Mesenchymal stem cell (in vitro differentiated cells and primary cell): ENCODE results near the gene AIFM1.

ENCODE experiments used
- DNase-seq: peaks from one replicate; pipeline ENCODE4 v3.0.0-alpha.2; 2013
- H2AFZ ChIP-seq: one replicate; pipeline ENCODE4 v1.6.1; 2013; ENCODE audit warnings: low read depth, mild to moderate bottlenecking, control low read depth, inconsistent platforms, low read length, moderate library complexity
- H2AK5ac ChIP-seq: 2 replicates; pipeline ENCODE4 v1.6.1; 2013; ENCODE audit warnings: low read length, moderate library complexity, mild to moderate bottlenecking, inconsistent platforms; ENCODE audit not compliant: severe bottlenecking
- H2BK120ac ChIP-seq: one replicate; pipeline ENCODE4 v1.6.1; 2013; ENCODE audit warnings: low read depth, mild to moderate bottlenecking, inconsistent platforms, low read length, moderate library complexity
- H2BK12ac ChIP-seq, 2 experiments: one replicate each; pipeline ENCODE4 v1.6.1; 2013; ENCODE audit warnings: inconsistent platforms in 2 of 2, low read length in 2 of 2, mild to moderate bottlenecking in 2 of 2, moderate library complexity in 2 of 2, control low read depth in 1 of 2
- H2BK15ac ChIP-seq: one replicate; pipeline ENCODE4 v1.6.1; 2013; ENCODE audit warnings: mild to moderate bottlenecking, low read depth, inconsistent platforms; ENCODE audit not compliant: poor library complexity, severe bottlenecking
- H2BK5ac ChIP-seq: 2 replicates; pipeline ENCODE4 v1.6.1; 2013; ENCODE audit warnings: low read depth, mild to moderate bottlenecking, low read length, control low read depth, inconsistent platforms; ENCODE audit not compliant: poor library complexity, severe bottlenecking
- H3K14ac ChIP-seq, 2 experiments: one replicate each; pipeline ENCODE4 v1.6.1; 2013; ENCODE audit warnings: inconsistent platforms in 2 of 2, low read length in 2 of 2, control low read depth in 1 of 2, mild to moderate bottlenecking in 1 of 2, moderate library complexity in 1 of 2
- H3K18ac ChIP-seq, 2 experiments: one replicate each; pipeline ENCODE4 v1.6.1; 2013; ENCODE audit warnings: inconsistent platforms in 2 of 2, low read length in 2 of 2, control low read depth in 1 of 2, low read depth in 1 of 2, mild to moderate bottlenecking in 1 of 2
- H3K23ac ChIP-seq, 2 experiments: one replicate each; pipeline ENCODE4 v1.6.1; 2013; ENCODE audit warnings: inconsistent platforms in 2 of 2, low read length in 2 of 2, mild to moderate bottlenecking in 2 of 2, moderate library complexity in 2 of 2, control low read depth in 1 of 2
- H3K27ac ChIP-seq: 2 replicates; pipeline ENCODE4 v1.5.1; 2013; ENCODE audit warnings: mild to moderate bottlenecking, moderate library complexity, low read length, control low read depth, inconsistent platforms; ENCODE audit not compliant: poor library complexity, severe bottlenecking
- H3K27me3 ChIP-seq, 2 experiments: 2 replicates each; pipeline versions ENCODE4 v1.6.1 to v1.7.0; 2013; ENCODE audit warnings: low read length in 2 of 2, mild to moderate bottlenecking in 2 of 2, moderate library complexity in 2 of 2, control low read depth in 1 of 2, inconsistent platforms in 1 of 2; ENCODE audit not compliant: control insufficient read depth in 1 of 2, insufficient read depth in 1 of 2
- H3K36me3 ChIP-seq, 2 experiments: 2 replicates each; pipeline versions ENCODE4 v1.6.1 to v1.7.0; 2013; ENCODE audit warnings: low read length in 2 of 2, control low read depth in 1 of 2, inconsistent platforms in 1 of 2, low read depth in 1 of 2, mild to moderate bottlenecking in 1 of 2; ENCODE audit not compliant: insufficient read depth in 2 of 2, control insufficient read depth in 1 of 2
- H3K4ac ChIP-seq, 2 experiments: one replicate each; pipeline ENCODE4 v1.6.1; 2013; ENCODE audit warnings: inconsistent platforms in 2 of 2, low read length in 2 of 2, mild to moderate bottlenecking in 2 of 2, moderate library complexity in 2 of 2, control low read depth in 1 of 2, low read depth in 1 of 2
- H3K4me1 ChIP-seq: 2 replicates; pipeline ENCODE4 v1.6.1; 2013; ENCODE audit warnings: low read depth, low read length, control low read depth; ENCODE audit not compliant: control insufficient read depth, insufficient read depth
- H3K4me2 ChIP-seq: 2 replicates; pipeline ENCODE4 v1.6.1; 2013; ENCODE audit warnings: low read length, mild to moderate bottlenecking, inconsistent platforms; ENCODE audit not compliant: poor library complexity, severe bottlenecking
- H3K4me3 ChIP-seq, 2 experiments: 2 replicates each; pipeline versions ENCODE4 v1.5.1 to v1.7.0; 2013; ENCODE audit warnings: low read length in 2 of 2, mild to moderate bottlenecking in 2 of 2, control low read depth in 1 of 2, low read depth in 1 of 2; ENCODE audit not compliant: insufficient read depth in 1 of 2
- H3K79me1 ChIP-seq: replicated peaks from 2 replicates; pipeline ENCODE4 v1.6.1; 2013; ENCODE audit warnings: mild to moderate bottlenecking, control low read depth, low read length, inconsistent platforms; ENCODE audit not compliant: poor library complexity, severe bottlenecking
- H3K9ac ChIP-seq: 2 replicates; pipeline ENCODE4 v1.7.0; 2013; ENCODE audit warnings: mild to moderate bottlenecking, low read length, moderate library complexity
- H3K9me3 ChIP-seq: 2 replicates; pipeline ENCODE4 v1.7.0; 2013; ENCODE audit warnings: mild to moderate bottlenecking, low read length; ENCODE audit not compliant: control insufficient read depth
- H4K8ac ChIP-seq: one replicate; pipeline ENCODE4 v1.6.1; 2013; ENCODE audit warnings: inconsistent platforms, mild to moderate bottlenecking, low read length, moderate library complexity
- H4K91ac ChIP-seq: one replicate; pipeline ENCODE4 v1.6.1; 2013; ENCODE audit warnings: mild to moderate bottlenecking, low read length, inconsistent platforms
- WGBS: methylation state at CpG from one replicate; pipeline ENCODE4 v1.1.7; 2013; ENCODE audit warnings: mixed read lengths; 5-methylcytosine and 5-hydroxymethylcytosine counted together

AIFM1 gene

GRCh38 chrX:130083656-130084382 is 81.8 kb downstream of the AIFM1 start:
- peaks cover 38% of the 10 kb centered on the region for H3K4me1 ChIP-seq
- no peak overlapping the region for H2BK120ac ChIP-seq
- no peak overlapping the region for H3K23ac ChIP-seq
- H4K8ac ChIP-seq, result no peak overlapping the region
- H2BK12ac ChIP-seq, result no peak overlapping the region
- no peak overlapping the region for H3K9ac ChIP-seq
- H3K79me1 ChIP-seq, result peaks cover 9% of the 10 kb centered on the region
- H3K14ac ChIP-seq, result no peak overlapping the region
- H2BK5ac ChIP-seq, result no peak overlapping the region
- no peak overlapping the region for H2AK5ac ChIP-seq
- no peak overlapping the region for H3K27ac ChIP-seq
- H3K36me3 ChIP-seq, result peaks cover 5 to 39% of the 10 kb centered on the region in 2 experiments
- H3K27me3 ChIP-seq, result peaks cover 0 to 12% of the 10 kb centered on the region in 2 experiments
- no peak overlapping the region for H2AFZ ChIP-seq
- WGBS, result 97% methylated on average over 15 of the region's 15 CpGs
- no peaks in the 10 kb centered on the region for H3K9me3 ChIP-seq
- no peak overlapping the region for H3K18ac ChIP-seq
- H3K4ac ChIP-seq, result no peak overlapping the region
- no peak for DNase-seq
- H4K91ac ChIP-seq, result no peak overlapping the region
- no peak overlapping the region for H3K4me3 ChIP-seq
- no peak overlapping the region for H3K4me2 ChIP-seq
- H2BK15ac ChIP-seq, result no peak overlapping the region

GRCh38 chrX:130083107-130083490 is 82.5 kb downstream of the AIFM1 start:
- Histone ChIP-seq H3K4me3 (no peak overlapping the region), H3K27ac (no peak overlapping the region)

GRCh38 chrX:130082244-130083106 is 83.2 kb downstream of the AIFM1 start:
- H3K27me3 ChIP-seq, result peaks cover 0 to 12% of the 10 kb centered on the region in 2 experiments
- peak; percentile 46 for DNase-seq
- peaks cover 9% of the 10 kb centered on the region for H3K79me1 ChIP-seq
- H3K36me3 ChIP-seq, result peaks cover 5 to 37% of the 10 kb centered on the region in 2 experiments
- H2BK120ac ChIP-seq, result peak overlapping the region; percentile 34
- H4K91ac ChIP-seq, result peak overlapping the region; percentile 61
- peak overlapping the region in 1 of 2 experiments; percentile 64 for H3K4me3 ChIP-seq
- H3K14ac ChIP-seq, result no peak overlapping the region
- no peak overlapping the region for H2AFZ ChIP-seq
- peak overlapping the region in 1 of 2 experiments; percentile 15 for H2BK12ac ChIP-seq
- H3K4ac ChIP-seq, result no peak overlapping the region
- no peak overlapping the region for H3K23ac ChIP-seq
- no peak overlapping the region for H2BK15ac ChIP-seq
- no peak overlapping the region for H3K4me2 ChIP-seq
- H3K18ac ChIP-seq, result peak overlapping the region; percentile 44 to 75
- peaks cover 38% of the 10 kb centered on the region for H3K4me1 ChIP-seq
- no peaks in the 10 kb centered on the region for H3K9me3 ChIP-seq
- H3K27ac ChIP-seq, result no peak overlapping the region
- 67% methylated on average over 9 of the region's 28 CpGs for WGBS
- H4K8ac ChIP-seq, result peak overlapping the region; percentile 77
- no peak overlapping the region for H2AK5ac ChIP-seq
- no peak overlapping the region for H2BK5ac ChIP-seq
- H3K9ac ChIP-seq, result peak overlapping the region; percentile 62

More at GRCh38 chrX:130083107-130083490, 82.5 kb downstream of the AIFM1 start:
- peak overlapping the region; percentile 34 for H2BK120ac ChIP-seq
- H3K9me3 ChIP-seq, result no peaks in the 10 kb centered on the region
- no peak overlapping the region for H3K14ac ChIP-seq
- H4K8ac ChIP-seq, result no peak overlapping the region
- no peak for DNase-seq
- H3K4me1 ChIP-seq, result peaks cover 38% of the 10 kb centered on the region
- no peak overlapping the region for H3K18ac ChIP-seq
- no peak overlapping the region for H3K4me2 ChIP-seq
- WGBS, result 52% methylated on average over 5 of the region's 7 CpGs
- no peak overlapping the region for H2AFZ ChIP-seq
- H2BK5ac ChIP-seq, result no peak overlapping the region
- H3K79me1 ChIP-seq, result peaks cover 9% of the 10 kb centered on the region
- H2AK5ac ChIP-seq, result no peak overlapping the region
- H3K9ac ChIP-seq, result no peak overlapping the region
- no peak overlapping the region for H2BK12ac ChIP-seq
- H3K23ac ChIP-seq, result no peak overlapping the region
- H2BK15ac ChIP-seq, result no peak overlapping the region
- H4K91ac ChIP-seq, result no peak overlapping the region
- peaks cover 5 to 37% of the 10 kb centered on the region in 2 experiments for H3K36me3 ChIP-seq
- no peak overlapping the region for H3K4ac ChIP-seq
- peaks cover 0 to 12% of the 10 kb centered on the region in 2 experiments for H3K27me3 ChIP-seq
